HCT116 (cell line): ENCODE results near the gene MXI1.

Experiments
- EZH2phosphoT487 ChIP-seq: fragments of 200-600 bp; IDR thresholded peaks from 2 replicates; pipeline ENCODE4 v1.6.1; 2018; ENCODE audit warnings: antibody characterized with exemption, borderline replicate concordance
- TF ChIP-seq, protein P1 (sequence below), 3 experiments: fragments of 200-600 bp in 1 of 3; sonication (generic) in 1 of 3; IDR thresholded peaks in 2 of 3; conservative IDR thresholded peaks in 1 of 3; 2 replicates each; pipeline ENCODE4 v1.5.1; 2012 to 2017; ENCODE audit warnings: low read depth in 2 of 3, low read length in 2 of 3, antibody characterized with exemption in 1 of 3, borderline replicate concordance in 1 of 3, control low read depth in 1 of 3, mild to moderate bottlenecking in 1 of 3, mixed read lengths in 1 of 3, mixed run types in 1 of 3, moderate library complexity in 1 of 3; ENCODE audit not compliant: insufficient read depth in 1 of 3

- TF ChIP-seq, protein P1, sequence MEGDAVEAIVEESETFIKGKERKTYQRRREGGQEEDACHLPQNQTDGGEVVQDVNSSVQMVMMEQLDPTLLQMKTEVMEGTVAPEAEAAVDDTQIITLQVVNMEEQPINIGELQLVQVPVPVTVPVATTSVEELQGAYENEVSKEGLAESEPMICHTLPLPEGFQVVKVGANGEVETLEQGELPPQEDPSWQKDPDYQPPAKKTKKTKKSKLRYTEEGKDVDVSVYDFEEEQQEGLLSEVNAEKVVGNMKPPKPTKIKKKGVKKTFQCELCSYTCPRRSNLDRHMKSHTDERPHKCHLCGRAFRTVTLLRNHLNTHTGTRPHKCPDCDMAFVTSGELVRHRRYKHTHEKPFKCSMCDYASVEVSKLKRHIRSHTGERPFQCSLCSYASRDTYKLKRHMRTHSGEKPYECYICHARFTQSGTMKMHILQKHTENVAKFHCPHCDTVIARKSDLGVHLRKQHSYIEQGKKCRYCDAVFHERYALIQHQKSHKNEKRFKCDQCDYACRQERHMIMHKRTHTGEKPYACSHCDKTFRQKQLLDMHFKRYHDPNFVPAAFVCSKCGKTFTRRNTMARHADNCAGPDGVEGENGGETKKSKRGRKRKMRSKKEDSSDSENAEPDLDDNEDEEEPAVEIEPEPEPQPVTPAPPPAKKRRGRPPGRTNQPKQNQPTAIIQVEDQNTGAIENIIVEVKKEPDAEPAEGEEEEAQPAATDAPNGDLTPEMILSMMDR (IDR thresholded peaks at IDR 0.05 in 2 of 3, conservative IDR thresholded peaks at IDR 0.05 in 1 of 3; ENCODE audit: borderline replicate concordance in 1 of 3, insufficient read depth in 1 of 3, low read depth in 2 of 3, low read length in 2 of 3): no peak
- TF ChIP-seq EZH2phosphoT487: no peak
Observed at GRCh38 chr10:110241841-110242240, 34.4 kb downstream of the MXI1 start.
